Measurements from ENCODE around the gene MARCKS. TPM values are rescaled to one million over a fixed set of nuclear protein-coding genes. Genes with fewer than 3 reads are reported as not detected.
A peak's percentile ranks its signal among the peaks of the same experiment; 100 is the strongest.

The MARCKS gene
- total RNA-seq, 1 experiment from 2014 or later, result 55.4 TPM

DNA sequence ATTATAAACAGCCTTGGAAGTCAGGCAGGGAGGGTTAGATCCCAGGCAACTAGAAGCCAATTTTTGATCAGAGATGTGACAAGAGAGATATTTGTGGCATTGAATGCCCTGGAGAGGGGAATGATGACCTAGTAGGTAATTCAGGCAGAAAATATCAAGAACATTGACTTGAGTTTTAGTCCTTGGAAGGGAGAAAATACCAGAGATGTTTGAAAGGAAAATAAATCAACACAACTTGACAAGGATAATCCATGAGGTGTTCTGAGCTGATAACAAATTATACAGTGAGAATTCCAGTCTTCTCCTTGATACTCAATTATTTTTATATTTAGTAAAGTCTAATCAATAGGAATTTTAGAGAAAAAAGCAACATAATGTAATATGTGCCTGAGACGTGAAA lies 10.6 kb upstream of the MARCKS start:
- in situ Hi-C loops (cut with HindIII; ENCODE audit: low pct_unique_long_range_greater_than_20kb, low sequenced_read_pairs), result no loop called here
- DNase-seq (ENCODE audit: low read depth, low spot score), result no peak

DNA sequence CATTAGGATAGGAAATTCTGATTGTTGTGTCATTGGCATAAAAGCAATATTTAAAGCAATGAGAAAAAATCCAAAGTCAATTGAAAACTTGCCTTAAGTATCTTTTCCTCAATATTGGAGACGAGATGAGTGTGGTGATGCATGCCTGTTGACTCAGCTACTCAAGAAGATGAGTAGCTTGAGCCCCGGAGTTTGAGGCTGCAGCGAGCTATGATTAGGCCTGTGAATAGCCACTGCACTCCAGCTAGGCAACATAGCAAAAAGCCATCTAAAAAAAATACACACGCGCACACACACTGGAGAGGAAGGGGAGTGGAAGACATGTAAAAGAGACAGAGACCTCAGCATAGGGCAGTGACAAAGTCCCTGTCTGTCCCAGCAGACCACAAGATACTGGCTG lies 9.7 kb upstream of the MARCKS start:
- in situ Hi-C loops (cut with HindIII; ENCODE audit: low pct_unique_long_range_greater_than_20kb, low sequenced_read_pairs), result no loop called here
- no peak for DNase-seq (ENCODE audit: low read depth, low spot score)

DNA sequence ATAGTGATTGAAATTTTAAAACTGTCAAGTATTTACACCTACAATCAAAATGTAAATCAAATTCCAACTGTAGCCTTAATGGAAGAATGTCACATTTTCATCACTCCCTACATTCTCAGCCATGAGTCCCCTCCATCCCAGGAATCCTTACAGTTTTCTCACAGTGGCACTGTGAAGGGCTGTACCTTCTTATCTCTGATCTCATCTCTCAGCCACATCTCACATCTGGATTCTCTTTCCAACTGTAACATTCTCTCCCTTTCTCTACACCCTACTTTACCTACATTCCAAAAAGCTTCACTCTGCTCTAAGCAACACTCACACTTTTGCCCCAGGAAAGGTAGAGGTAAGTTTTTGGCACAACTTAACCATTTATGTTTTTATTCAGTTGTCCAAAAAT lies 8.9 kb upstream of the MARCKS start:
- in situ Hi-C loops (cut with HindIII; ENCODE audit: low pct_unique_long_range_greater_than_20kb, low sequenced_read_pairs), result no loop called here

DNA sequence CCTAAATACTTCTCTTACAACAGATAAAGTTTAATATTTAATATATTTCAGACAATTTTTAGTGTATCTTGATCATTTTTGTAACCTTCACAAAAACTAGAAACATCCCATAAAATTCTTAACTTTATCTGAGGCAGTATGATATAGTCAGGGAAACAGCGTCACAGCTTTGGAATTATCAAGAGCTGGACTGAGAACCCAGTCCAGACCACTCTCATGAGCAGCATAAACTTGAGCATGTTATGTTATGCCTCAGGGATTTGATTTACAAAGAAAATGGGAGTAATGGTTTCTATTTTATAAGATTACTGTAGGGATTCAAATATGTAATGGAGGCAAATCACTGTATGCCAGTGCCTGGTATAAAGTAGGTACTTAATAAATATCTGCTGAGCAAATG lies 8.3 kb upstream of the MARCKS start:
- in situ Hi-C loops (cut with HindIII; ENCODE audit: low pct_unique_long_range_greater_than_20kb, low sequenced_read_pairs), result no loop called here
- no peak for DNase-seq (ENCODE audit: low read depth, low spot score)

More for the DNA sequence above, 8.9 kb upstream of the MARCKS start:
- DNase-seq (ENCODE audit: low read depth, low spot score), result no peak

DNA sequence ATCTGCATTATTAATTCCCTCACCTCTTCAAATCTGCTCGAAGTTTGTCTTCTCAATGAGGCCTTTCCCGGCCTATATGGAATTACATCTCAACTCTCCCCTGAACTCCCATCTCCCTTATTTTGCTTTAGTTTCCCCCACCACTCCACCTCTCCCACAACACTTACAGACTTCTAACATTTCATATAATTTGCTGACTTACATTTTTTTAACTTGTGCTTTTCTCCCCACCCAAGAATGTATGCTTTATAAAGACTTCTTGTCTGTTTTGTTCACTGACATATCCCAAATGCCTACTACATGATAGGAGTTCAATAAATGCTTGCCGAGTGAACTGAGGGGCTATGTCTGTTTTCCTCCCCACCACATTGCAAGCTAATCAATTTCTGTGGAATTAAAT lies 3.9 kb upstream of the MARCKS start:
- DNase-seq (ENCODE audit: low read depth, low spot score), result no peak
- in situ Hi-C loops (cut with HindIII; ENCODE audit: low pct_unique_long_range_greater_than_20kb, low sequenced_read_pairs), result no loop called here

DNA sequence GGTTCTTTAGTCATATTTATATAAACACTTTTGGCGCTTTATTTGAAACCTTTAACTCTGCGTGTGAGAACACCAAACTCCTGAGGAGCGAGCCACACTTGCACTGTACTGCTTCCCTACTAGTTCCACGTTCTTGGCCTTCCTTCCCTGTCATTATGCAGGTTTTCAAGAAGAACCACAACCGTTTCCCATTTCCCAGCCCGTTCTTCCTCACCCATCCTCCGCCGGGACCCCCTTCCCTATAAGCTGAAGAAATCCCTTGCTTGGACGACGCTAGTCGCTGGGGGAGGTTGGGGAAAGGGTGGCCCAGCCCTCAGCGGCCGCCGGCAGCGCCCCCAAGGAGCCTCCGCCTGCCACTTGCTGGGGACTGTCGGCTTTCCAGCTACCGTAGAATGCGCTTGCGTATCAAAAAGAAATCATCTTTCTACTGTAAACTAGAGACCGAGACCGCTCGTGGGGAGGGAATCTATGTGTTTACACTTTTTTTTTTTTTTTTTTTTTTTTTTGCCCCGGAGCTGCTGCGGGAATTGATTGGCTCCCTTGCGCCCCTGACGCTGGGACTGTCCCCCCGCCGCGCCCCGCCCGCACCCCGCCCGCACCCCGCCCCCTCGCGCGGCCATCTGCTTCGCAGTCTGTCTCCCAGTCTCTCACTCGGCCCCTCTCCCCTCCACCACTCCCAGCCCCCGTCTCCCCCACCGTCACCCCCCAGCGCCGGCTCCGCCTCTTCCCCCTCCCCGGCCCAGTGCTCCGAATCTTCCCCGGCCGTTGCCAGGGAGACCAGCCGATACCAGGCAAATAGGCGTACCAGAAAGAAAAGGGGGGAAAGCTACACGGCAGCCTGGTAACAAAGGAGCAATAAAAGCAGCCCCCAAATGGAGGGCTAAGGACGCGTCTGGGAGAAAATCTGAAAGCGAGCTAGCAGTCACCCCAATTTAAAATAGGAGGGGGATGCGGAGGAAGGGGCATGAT lies 2.3 kb upstream of the MARCKS start:
- DNase-seq (ENCODE audit: low read depth, low spot score), result peak; percentile 55
- in situ Hi-C loops (cut with HindIII; ENCODE audit: low pct_unique_long_range_greater_than_20kb, low sequenced_read_pairs), result no loop called here

DNA sequence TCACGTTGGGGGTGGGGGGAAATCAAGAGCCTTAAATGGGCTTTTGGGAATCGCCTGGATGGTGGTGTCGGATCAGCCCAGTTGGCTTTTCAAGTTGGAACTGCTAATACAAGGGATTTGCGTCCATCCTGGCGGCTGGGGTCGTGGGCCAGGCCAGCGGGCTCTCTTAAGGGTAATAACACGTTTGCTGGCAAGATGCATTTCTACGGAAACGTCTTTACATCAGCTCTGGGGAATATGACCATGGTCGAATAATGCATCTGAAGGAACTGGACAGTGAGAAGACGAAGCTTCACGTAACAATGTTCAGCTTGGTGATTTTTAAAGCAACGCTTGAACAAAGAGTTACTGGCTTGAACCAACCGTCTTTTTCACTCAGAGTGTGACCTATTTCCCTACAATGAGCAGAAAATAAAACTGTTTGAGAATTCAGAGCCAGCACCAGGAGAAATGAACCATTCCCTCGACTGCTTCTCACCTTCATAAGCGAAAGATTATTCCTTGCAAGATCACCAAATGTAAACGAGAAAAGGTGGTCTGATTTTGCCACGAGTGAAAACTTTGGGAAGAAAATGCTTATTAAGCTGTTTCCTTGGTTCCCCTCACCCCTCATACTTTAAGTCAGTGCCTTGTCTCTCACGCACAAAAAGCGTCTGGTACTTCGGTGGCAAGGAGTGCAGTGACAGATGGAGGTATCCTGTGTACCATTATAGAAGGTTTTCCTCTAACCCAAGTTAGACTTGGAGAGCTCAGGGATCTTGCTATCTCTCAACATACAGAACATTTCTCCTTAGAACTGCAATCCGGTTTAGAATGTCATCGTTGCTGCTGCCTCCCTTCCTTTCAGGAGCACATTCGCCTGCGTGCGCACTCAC lies 1.4 kb upstream of the MARCKS start:
- in situ Hi-C loops (cut with HindIII; ENCODE audit: low pct_unique_long_range_greater_than_20kb, low sequenced_read_pairs), result no loop called here
- DNase-seq (ENCODE audit: low read depth, low spot score), result peak; percentile 50

DNA sequence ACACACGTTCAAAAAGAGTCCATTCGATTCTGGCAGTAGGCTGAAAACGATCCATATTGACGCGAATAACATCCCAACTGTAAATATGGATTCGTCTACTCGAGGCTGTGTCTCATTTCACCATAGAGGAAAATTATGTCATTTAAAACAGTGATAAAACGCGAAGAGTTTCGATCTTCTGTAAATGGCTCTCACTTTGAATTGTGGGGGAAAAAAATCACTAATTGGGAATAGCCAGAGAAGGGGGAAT lies 845 bp upstream of the MARCKS start:
- DNase-seq (ENCODE audit: low read depth, low spot score), result no peak
- in situ Hi-C loops (cut with HindIII; ENCODE audit: low pct_unique_long_range_greater_than_20kb, low sequenced_read_pairs), result no loop called here

DNA sequence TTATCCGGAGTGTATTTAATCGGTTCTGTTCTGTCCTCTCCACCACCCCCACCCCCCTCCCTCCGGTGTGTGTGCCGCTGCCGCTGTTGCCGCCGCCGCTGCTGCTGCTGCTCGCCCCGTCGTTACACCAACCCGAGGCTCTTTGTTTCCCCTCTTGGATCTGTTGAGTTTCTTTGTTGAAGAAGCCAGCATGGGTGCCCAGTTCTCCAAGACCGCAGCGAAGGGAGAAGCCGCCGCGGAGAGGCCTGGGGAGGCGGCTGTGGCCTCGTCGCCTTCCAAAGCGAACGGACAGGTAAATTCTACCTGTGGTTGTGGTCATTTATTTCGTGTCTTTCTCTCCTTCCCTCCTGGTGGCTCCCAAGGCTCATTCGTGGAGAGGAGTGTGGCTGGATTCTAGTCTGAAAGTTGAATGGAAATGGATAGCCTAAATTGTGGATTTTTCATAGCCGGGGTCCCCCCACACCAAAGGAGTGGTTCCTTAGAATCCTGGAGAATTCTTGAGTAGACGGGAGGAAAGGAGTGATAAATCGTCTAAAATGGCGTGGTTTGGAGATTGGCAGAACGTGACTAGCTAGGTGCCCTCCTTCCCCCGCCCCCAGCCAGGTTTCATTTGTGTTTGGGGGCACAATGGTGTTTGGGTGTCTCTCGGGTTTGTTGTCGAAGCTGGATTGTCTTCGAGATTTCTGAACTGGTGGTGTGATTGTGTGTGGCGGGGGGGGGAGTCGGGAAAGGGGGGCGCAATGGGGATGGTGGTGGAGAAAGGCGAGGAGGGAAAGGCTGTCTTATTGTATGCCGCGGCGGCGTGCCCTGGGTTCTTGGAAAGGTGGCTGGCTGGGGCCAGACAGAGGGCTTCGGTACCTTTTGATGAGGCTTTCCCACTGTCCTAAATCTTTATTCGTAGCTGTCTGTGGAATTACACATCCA lies 673 bp downstream of the MARCKS start:
- in situ Hi-C loops (cut with HindIII; ENCODE audit: low pct_unique_long_range_greater_than_20kb, low sequenced_read_pairs), result no loop called here
- peak; percentile 35 for DNase-seq (ENCODE audit: low read depth, low spot score)

DNA sequence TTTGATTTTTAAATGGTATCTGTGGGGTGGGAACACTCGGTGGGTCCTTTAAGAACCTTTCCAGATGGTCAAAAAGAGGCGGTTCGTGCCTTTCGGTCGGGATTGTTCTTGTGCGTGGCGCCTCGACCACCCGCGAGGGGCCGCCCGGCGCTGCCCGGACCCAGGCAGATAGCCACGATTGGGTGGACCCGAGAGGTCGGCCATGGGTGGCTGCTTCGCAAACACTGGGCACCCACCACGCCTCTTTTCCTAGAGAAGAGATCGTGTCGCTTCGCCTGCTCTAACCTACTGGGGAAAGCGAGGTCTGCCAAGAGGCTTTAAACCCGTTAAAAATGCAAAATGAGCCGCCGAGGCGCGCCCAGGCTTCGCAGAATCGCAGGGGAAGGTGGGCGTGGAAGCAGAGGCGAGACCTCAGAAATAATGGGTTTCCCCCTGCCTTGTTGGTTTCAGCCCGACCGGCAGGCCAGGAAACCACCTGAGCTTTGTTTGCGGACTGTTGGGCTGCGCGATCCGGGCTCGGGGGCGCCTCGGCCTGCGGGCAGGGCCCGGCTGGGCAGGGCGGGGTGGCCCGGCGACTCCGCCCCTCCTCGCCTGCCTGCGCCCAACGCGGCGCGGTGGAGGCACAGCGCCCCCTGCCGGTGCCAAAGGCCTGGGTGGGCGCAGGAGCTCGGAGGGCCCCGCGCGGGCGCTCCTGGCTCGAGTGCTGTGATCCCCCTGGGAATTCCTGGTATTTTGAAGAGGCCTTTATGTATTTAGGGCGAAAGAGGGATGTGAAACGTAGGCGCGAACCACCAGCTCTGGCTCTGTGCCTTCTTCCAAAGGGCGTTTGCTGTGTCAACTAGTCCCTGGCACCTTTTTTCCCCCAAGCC lies 1.6 kb downstream of the MARCKS start:
- peak; percentile 87 for DNase-seq (ENCODE audit: low read depth, low spot score)
- in situ Hi-C loops (cut with HindIII; ENCODE audit: low pct_unique_long_range_greater_than_20kb, low sequenced_read_pairs), result no loop called here

DNA sequence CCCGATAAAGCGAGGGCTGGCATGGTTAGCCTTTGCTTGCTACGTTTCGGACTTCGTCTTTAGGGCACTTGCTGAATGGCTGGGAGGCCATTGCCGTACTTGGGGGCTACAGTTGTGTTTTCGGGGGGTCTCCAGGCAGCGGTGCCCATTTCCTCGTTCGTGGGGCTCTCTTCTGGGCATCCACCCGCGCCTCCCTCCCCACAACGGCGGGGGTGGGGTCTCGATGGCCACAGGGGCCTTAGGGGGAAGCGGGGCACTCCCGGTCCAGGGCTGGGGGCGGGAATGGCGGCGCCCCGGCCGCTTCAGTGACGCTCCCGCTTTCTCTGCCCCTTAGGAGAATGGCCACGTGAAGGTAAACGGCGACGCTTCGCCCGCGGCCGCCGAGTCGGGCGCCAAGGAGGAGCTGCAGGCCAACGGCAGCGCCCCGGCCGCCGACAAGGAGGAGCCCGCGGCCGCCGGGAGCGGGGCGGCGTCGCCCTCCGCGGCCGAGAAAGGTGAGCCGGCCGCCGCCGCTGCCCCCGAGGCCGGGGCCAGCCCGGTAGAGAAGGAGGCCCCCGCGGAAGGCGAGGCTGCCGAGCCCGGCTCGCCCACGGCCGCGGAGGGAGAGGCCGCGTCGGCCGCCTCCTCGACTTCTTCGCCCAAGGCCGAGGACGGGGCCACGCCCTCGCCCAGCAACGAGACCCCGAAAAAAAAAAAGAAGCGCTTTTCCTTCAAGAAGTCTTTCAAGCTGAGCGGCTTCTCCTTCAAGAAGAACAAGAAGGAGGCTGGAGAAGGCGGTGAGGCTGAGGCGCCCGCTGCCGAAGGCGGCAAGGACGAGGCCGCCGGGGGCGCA lies 2.4 kb downstream of the MARCKS start:
- peak; percentile 30 for DNase-seq (ENCODE audit: low read depth, low spot score)
- in situ Hi-C loops (cut with HindIII; ENCODE audit: low pct_unique_long_range_greater_than_20kb, low sequenced_read_pairs), result no loop called here

DNA sequence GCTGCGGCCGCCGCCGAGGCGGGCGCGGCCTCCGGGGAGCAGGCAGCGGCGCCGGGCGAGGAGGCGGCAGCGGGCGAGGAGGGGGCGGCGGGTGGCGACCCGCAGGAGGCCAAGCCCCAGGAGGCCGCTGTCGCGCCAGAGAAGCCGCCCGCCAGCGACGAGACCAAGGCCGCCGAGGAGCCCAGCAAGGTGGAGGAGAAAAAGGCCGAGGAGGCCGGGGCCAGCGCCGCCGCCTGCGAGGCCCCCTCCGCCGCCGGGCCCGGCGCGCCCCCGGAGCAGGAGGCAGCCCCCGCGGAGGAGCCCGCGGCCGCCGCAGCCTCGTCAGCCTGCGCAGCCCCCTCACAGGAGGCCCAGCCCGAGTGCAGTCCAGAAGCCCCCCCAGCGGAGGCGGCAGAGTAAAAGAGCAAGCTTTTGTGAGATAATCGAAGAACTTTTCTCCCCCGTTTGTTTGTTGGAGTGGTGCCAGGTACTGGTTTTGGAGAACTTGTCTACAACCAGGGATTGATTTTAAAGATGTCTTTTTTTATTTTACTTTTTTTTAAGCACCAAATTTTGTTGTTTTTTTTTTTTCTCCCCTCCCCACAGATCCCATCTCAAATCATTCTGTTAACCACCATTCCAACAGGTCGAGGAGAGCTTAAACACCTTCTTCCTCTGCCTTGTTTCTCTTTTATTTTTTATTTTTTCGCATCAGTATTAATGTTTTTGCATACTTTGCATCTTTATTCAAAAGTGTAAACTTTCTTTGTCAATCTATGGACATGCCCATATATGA lies 3.2 kb downstream of the MARCKS start:
- peak; percentile 30 for DNase-seq (ENCODE audit: low read depth, low spot score)
- in situ Hi-C loops (cut with HindIII; ENCODE audit: low pct_unique_long_range_greater_than_20kb, low sequenced_read_pairs), result no loop called here

DNA sequence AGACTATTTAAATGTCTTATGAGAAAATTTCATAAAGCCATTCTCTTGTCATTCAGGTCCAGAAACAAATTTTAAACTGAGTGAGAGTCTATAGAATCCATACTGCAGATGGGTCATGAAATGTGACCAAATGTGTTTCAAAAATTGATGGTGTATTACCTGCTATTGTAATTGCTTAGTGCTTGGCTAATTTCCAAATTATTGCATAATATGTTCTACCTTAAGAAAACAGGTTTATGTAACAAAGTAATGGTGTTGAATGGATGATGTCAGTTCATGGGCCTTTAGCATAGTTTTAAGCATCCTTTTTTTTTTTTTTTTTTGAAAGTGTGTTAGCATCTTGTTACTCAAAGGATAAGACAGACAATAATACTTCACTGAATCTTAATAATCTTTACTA lies 5.0 kb downstream of the MARCKS start:
- in situ Hi-C loops (cut with HindIII; ENCODE audit: low pct_unique_long_range_greater_than_20kb, low sequenced_read_pairs), result no loop called here
- no peak for DNase-seq (ENCODE audit: low read depth, low spot score)

DNA sequence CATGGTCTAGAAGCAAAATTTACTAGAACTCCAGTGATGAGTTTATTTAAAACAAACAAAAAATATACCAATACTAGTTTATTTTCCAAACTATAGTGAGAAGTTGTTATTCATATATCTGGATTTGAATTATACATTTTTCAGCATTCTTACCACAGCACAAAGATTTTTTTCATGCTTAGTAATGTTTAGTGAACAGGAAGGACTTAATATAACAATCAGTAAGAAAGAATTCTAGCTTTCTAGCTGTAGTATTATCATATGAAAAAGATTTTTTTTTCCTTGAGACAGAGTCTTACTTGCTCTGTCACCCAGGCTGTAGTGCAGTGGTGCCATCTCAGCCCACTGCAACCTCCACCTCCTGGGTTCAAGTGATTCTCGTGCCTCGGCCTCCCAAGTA lies 13.8 kb downstream of the MARCKS start:
- in situ Hi-C loops (cut with HindIII; ENCODE audit: low pct_unique_long_range_greater_than_20kb, low sequenced_read_pairs), result no loop called here

DNA sequence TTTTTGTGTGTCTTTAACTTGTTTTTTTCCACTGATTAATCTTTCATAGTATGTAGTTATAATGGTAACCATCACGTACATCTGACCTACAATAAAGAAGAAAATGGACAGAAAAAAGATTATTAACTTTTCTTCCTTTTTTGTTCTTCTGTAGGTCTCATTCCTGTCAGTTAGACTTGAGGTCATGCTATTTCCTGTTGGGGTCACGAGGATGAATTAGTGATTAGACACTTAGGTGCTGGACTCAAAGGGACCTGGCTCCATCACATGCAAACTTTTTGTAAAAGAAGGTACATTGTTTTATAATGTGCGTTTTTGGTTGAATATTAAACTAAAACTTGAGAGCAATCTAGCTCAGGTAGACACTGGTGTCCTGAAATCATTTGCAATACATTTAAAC lies 14.8 kb downstream of the MARCKS start:
- no peak for DNase-seq (ENCODE audit: low read depth, low spot score)
- in situ Hi-C loops (cut with HindIII; ENCODE audit: low pct_unique_long_range_greater_than_20kb, low sequenced_read_pairs), result no loop called here

More for the DNA sequence above, 13.8 kb downstream of the MARCKS start:
- no peak for DNase-seq (ENCODE audit: low read depth, low spot score)

Measured in SK-MEL-5 (cell line).